Omental fat pad (tissue), 4 donors: ENCODE results near the gene MRPL12. TPM values are rescaled to one million over a fixed set of nuclear protein-coding genes. Genes with fewer than 3 reads are reported as not detected.

Experiments used
- ATAC-seq: fragments of 150-250 bp; one replicate; pipeline ENCODE4 v1.9.1; 2016; ENCODE audit warnings: mild to moderate bottlenecking, moderate library complexity; ENCODE audit not compliant: low FRiP score
- DNase-seq: peaks from one replicate; pipeline ENCODE4 v3.0.0-alpha.2; 2019; ENCODE audit warnings: low spot score
- CTCF ChIP-seq, 3 donors: fragments of 450-650 bp; IDR thresholded peaks; one replicate each; pipeline ENCODE4 v1.5.1; 2016 to 2017; ENCODE audit warnings: antibody characterized with exemption in 3 of 3, mild to moderate bottlenecking in 3 of 3, moderate library complexity in 2 of 3
- total RNA-seq, 4 donors: library from RNA; depleted of rRNA; stranded (reverse); fragments of >200 nt; gene quantifications; one replicate each; pipeline ENCODE4 v1.1.0, GENCODE V29; 2016

Gene MRPL12
- total RNA-seq, 4 donors from 2014 or later: 31.4 to 55.8 (median 49.2) TPM

- TF ChIP-seq CTCF (IDR thresholded peaks at IDR 0.05): no peak
- DNase-seq: no peak
- ATAC-seq: no peak
Measured at GRCh38 chr17:81682565-81683207, 20.5 kb upstream of the MRPL12 start.

GRCh38 chr17:81683208-81683583 lies 20.0 kb upstream of the MRPL12 start:
- DNase-seq (no peak), ATAC-seq (peak; percentile 15)
- no peak for TF ChIP-seq CTCF (IDR thresholded peaks at IDR 0.05)

GRCh38 chr17:81683584-81684441 lies 19.4 kb upstream of the MRPL12 start, which contains the start of the genes ARL16 and HGS:
Gene ARL16 (minus strand): TSS chr17:81683797. CDS start chr17:81683753, 44 bp downstream.
Gene HGS (plus strand): TSS chr17:81684011. CDS start chr17:81684067, 56 bp downstream.
- ATAC-seq (peak; percentile 95), DNase-seq (peak; percentile 92)
- no peak for TF ChIP-seq CTCF (IDR thresholded peaks at IDR 0.05)

- DNase-seq (no peak), ATAC-seq (no peak)
- TF ChIP-seq CTCF (IDR thresholded peaks at IDR 0.05): no peak
Measured at GRCh38 chr17:81684442-81684911, 18.7 kb upstream of the MRPL12 start.

- ATAC-seq (no peak), DNase-seq (no peak)
- no peak for TF ChIP-seq CTCF (IDR thresholded peaks at IDR 0.05)
Measured at GRCh38 chr17:81685108-81685507, 18.1 kb upstream of the MRPL12 start.

GRCh38 chr17:81686614-81687013 lies 16.6 kb upstream of the MRPL12 start:
- DNase-seq (no peak), ATAC-seq (no peak)
- no peak for TF ChIP-seq CTCF (IDR thresholded peaks at IDR 0.05)
